WTC11 (cell line): ENCODE results near the gene CYREN.

Experiments
- CREB1 ChIP-seq: sonication (generic); formaldehyde crosslinking; IDR thresholded peaks from 2 replicates; pipeline ENCODE4 v1.8.0; 2023; ENCODE audit warnings: mild to moderate bottlenecking, missing genetic modification reagents
- SP1 ChIP-seq: sonication (generic); formaldehyde crosslinking; conservative IDR thresholded peaks from 2 replicates; pipeline ENCODE4 v1.8.1; 2022; ENCODE audit warnings: missing genetic modification reagents
- TEAD1 ChIP-seq: sonication (generic); formaldehyde crosslinking; IDR thresholded peaks from 2 replicates; pipeline ENCODE4 v1.8.0; 2022; ENCODE audit warnings: mild to moderate bottlenecking, missing genetic modification reagents
- ZNF396 ChIP-seq: fragments of 250-450 bp; sonication (Bioruptor Pico); IDR thresholded peaks from 2 replicates; pipeline ENCODE4 v1.8.0; 2021; ENCODE audit warnings: mild to moderate bottlenecking, moderate library complexity, borderline replicate concordance
- TF ChIP-seq, protein P1 (sequence below): fragments of 200-600 bp; IDR thresholded peaks from 2 replicates; pipeline ENCODE4 v1.8.0; 2022; ENCODE audit warnings: antibody characterized with exemption
- TF ChIP-seq, protein P2 (sequence below): sonication (generic); formaldehyde crosslinking; conservative IDR thresholded peaks from 2 replicates; pipeline ENCODE4 v1.8.1; 2023; ENCODE audit warnings: mild to moderate bottlenecking, low read depth, missing genetic modification reagents, moderate library complexity
- TF ChIP-seq, protein P3 (sequence below): fragments of 250-450 bp; sonication (Bioruptor Pico); conservative IDR thresholded peaks from 2 replicates; pipeline ENCODE4 v1.9.0; 2021; ENCODE audit warnings: mild to moderate bottlenecking
- TF ChIP-seq, protein P4 (sequence below): sonication (generic); formaldehyde crosslinking; IDR thresholded peaks from 2 replicates; pipeline ENCODE4 v1.8.1; 2022; ENCODE audit warnings: mild to moderate bottlenecking, missing genetic modification reagents, moderate library complexity, borderline replicate concordance
- TF ChIP-seq, protein P5 (sequence below): sonication (generic); formaldehyde crosslinking; conservative IDR thresholded peaks from 2 replicates; pipeline ENCODE4 v1.8.1; 2022; ENCODE audit warnings: mild to moderate bottlenecking, missing genetic modification reagents

DNA sequence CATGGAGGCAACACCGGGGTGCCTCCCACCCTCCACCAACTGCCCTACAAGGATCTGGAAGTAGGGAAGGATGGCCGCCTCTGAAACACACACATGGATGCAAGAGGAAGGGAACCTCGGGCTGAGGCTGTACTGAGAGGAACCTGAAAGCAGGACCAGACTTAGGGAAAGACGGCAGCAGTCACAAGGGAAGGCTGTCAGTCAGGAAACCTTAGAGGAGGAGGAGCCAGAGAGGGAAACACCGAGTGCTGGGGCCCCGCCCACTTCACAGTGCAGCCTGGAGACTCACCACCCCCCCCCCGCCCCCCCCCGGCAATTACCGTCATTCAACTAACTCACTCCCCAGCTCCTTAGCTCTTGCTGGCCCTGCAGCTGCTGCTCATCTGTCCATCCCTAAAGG lies 2.5 kb downstream of the CYREN start:
- TF ChIP-seq, protein P1, sequence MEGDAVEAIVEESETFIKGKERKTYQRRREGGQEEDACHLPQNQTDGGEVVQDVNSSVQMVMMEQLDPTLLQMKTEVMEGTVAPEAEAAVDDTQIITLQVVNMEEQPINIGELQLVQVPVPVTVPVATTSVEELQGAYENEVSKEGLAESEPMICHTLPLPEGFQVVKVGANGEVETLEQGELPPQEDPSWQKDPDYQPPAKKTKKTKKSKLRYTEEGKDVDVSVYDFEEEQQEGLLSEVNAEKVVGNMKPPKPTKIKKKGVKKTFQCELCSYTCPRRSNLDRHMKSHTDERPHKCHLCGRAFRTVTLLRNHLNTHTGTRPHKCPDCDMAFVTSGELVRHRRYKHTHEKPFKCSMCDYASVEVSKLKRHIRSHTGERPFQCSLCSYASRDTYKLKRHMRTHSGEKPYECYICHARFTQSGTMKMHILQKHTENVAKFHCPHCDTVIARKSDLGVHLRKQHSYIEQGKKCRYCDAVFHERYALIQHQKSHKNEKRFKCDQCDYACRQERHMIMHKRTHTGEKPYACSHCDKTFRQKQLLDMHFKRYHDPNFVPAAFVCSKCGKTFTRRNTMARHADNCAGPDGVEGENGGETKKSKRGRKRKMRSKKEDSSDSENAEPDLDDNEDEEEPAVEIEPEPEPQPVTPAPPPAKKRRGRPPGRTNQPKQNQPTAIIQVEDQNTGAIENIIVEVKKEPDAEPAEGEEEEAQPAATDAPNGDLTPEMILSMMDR = no peak
- TF ChIP-seq, protein P2, sequence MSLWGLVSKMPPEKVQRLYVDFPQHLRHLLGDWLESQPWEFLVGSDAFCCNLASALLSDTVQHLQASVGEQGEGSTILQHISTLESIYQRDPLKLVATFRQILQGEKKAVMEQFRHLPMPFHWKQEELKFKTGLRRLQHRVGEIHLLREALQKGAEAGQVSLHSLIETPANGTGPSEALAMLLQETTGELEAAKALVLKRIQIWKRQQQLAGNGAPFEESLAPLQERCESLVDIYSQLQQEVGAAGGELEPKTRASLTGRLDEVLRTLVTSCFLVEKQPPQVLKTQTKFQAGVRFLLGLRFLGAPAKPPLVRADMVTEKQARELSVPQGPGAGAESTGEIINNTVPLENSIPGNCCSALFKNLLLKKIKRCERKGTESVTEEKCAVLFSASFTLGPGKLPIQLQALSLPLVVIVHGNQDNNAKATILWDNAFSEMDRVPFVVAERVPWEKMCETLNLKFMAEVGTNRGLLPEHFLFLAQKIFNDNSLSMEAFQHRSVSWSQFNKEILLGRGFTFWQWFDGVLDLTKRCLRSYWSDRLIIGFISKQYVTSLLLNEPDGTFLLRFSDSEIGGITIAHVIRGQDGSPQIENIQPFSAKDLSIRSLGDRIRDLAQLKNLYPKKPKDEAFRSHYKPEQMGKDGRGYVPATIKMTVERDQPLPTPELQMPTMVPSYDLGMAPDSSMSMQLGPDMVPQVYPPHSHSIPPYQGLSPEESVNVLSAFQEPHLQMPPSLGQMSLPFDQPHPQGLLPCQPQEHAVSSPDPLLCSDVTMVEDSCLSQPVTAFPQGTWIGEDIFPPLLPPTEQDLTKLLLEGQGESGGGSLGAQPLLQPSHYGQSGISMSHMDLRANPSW = no peak
- TF ChIP-seq TEAD1 (CRISPR knock-in tag) (no peak), SP1 (no peak), ZNF396 (no peak), CREB1 (CRISPR knock-in tag) (no peak)
- TF ChIP-seq, protein P3, sequence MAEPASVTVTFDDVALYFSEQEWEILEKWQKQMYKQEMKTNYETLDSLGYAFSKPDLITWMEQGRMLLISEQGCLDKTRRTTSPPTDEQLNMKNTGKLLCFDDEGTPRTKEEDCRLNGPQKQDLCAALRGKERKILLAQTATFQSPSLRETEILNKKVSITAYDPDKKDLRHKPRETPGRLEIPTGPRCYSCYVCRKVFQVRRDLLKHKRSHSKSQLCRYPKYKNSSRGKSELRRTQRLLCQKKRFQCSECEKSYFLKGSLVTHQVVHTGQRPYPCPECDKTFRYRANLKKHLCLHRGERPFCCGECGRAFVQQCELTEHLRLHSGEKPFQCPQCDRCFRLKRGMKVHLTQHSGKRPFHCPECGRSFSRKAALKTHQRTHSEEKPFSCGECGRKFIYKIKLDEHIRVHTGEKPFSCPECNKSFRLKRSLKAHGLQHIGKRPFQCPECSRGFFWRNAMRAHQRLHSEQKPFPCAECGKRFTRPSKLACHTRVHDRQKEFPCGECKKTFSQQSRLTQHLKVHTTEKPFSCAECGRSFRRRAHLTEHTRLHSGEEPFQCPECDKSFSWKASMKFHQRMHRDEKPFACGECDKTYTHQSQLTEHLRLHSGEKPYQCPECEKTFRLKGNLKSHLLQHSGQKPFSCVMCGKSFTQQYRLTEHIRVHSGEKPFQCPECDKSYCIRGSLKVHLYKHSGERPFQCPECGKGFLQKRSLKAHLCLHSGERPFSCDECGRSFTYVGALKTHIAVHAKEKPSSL (CRISPR knock-in tag) = no peak
- TF ChIP-seq, protein P4, sequence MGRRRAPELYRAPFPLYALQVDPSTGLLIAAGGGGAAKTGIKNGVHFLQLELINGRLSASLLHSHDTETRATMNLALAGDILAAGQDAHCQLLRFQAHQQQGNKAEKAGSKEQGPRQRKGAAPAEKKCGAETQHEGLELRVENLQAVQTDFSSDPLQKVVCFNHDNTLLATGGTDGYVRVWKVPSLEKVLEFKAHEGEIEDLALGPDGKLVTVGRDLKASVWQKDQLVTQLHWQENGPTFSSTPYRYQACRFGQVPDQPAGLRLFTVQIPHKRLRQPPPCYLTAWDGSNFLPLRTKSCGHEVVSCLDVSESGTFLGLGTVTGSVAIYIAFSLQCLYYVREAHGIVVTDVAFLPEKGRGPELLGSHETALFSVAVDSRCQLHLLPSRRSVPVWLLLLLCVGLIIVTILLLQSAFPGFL (CRISPR knock-in tag) = no peak
- TF ChIP-seq, protein P5, sequence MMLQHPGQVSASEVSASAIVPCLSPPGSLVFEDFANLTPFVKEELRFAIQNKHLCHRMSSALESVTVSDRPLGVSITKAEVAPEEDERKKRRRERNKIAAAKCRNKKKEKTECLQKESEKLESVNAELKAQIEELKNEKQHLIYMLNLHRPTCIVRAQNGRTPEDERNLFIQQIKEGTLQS = no peak
